Umbilical cord (tissue), 2 donors: ENCODE data around the gene MTA3. TPM values are rescaled to one million over a fixed set of nuclear protein-coding genes. Genes with fewer than 3 reads are reported as not detected.

Source experiments
- DNase-seq: peaks from one replicate; pipeline ENCODE4 v3.0.0-alpha.2; 2015; ENCODE audit warnings: low spot score
- total RNA-seq: library from RNA; depleted of rRNA; stranded (reverse); fragments of >200 nt; gene quantifications from one replicate; pipeline ENCODE4 v1.2.3, GENCODE V29; 2014; ENCODE audit warnings: low replicate concordance; ENCODE audit not compliant: insufficient read depth

The MTA3 gene
- total RNA-seq, 1 donor from 2014 or later: 23.8 TPM

GRCh38 chr2:42801381-42801780 is 232.9 kb downstream of the MTA3 start:
- peak; percentile 57 for DNase-seq

DNA sequence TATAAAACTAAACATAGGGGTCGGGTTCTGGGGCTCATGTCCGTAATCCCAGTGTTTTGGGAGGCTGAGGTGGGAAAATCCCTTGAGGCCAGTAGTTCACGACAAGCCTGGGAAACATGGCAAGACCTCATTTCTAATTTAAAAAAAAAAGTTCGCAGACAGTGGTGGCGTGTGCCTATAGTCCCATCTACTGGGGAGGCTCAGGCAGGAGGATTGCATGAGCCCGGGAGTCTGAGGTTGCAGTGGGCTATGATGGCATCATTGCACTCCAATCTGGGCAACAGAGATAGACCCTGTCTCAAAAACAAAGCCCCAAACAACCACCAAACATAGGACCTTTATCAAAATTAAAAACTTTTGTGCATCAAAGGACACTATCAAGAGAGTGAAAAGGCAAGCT is 233.7 kb downstream of the MTA3 start:
- DNase-seq: no peak

DNA sequence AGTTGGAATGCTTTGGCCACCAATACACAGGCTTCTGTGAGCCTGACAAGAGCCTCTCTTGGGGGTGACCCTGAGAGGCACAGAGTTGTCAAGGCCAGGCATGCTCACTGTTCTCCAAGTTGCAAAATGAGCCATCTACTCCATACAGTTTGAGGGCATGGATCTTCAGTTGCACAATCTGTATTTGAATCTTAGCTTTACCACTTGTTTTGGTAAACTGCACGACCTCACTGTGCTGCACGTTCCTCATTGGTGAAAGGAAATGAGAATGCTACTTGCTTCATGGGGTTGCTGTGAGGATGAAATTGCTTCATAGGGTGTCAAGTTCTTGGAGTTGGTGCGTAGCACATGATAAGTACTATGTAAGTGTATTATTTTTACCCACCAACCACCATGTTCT is 235.9 kb downstream of the MTA3 start:
- no peak for DNase-seq

DNA sequence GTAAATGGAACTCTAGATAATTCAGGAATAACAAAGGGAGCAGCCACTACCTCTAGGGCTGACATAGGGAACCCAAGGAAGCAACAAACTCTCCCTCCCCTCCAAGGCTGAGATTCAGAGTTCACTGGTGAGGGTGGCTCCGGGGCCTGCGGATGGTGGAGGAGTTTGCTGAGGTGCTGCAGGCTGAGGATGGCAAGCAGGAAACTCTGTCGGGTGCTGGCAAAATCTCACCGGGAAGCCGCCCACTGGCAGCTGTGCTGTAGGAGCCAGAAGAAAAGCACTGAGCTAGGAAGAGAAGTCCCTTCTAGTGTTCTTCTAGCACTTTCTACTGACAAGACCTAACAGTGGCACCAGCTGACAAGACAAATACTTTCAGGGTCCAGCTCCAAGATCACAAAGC is 236.5 kb downstream of the MTA3 start:
- DNase-seq: no peak

Other genes with a start within 250 kb of the MTA3 start
- gene COX7A2L, start 207.4 kb upstream of the MTA3 start, total RNA-seq: 165 TPM
- gene KCNG3, start 74.7 kb upstream of the MTA3 start, total RNA-seq: 1.7 TPM
- 3.9 TPM for gene OXER1, start 195.5 kb downstream of the MTA3 start, total RNA-seq
- gene HAAO, start 224.0 kb downstream of the MTA3 start, total RNA-seq: 19.0 TPM